HCEC 1CT (cell line): ENCODE data around the gene EOGT.
A peak's percentile ranks its signal among the peaks of the same experiment; 100 is the strongest.

ENCODE experiments used
- DNase-seq: peaks from one replicate; pipeline ENCODE4 v3.0.0-alpha.2; 2017

The EOGT gene

GRCh38 chr3:69008980-69009379 is 4.5 kb downstream of the EOGT start:
- DNase-seq: no peak

- no peak for DNase-seq
Observed at GRCh38 chr3:69005791-69006482, 7.5 kb downstream of the EOGT start.

- no peak for DNase-seq
Observed at GRCh38 chr3:69005071-69005790, 8.3 kb downstream of the EOGT start.

GRCh38 chr3:69004138-69004537 is 9.3 kb downstream of the EOGT start:
- DNase-seq: no peak

GRCh38 chr3:68999605-69000004 is 13.9 kb downstream of the EOGT start:
- DNase-seq: no peak

- DNase-seq: no peak
Observed at GRCh38 chr3:68999158-68999557, 14.3 kb downstream of the EOGT start.

- no peak for DNase-seq
Observed at GRCh38 chr3:68997887-68998286, 15.6 kb downstream of the EOGT start.

GRCh38 chr3:68996356-68996995 is 17.0 kb downstream of the EOGT start:
- DNase-seq: no peak

- DNase-seq: peak; percentile 79
Observed at GRCh38 chr3:68988740-68989139, 24.7 kb downstream of the EOGT start.

GRCh38 chr3:68987322-68987721 is 26.2 kb downstream of the EOGT start:
- DNase-seq: no peak

GRCh38 chr3:68986496-68987208 is 26.8 kb downstream of the EOGT start:
- DNase-seq: no peak

GRCh38 chr3:68985146-68985790 is 28.2 kb downstream of the EOGT start:
- no peak for DNase-seq

GRCh38 chr3:68984011-68984530 is 29.4 kb downstream of the EOGT start:
- no peak for DNase-seq

- DNase-seq: no peak
Observed at GRCh38 chr3:68977486-68978167, 35.9 kb downstream of the EOGT start.

GRCh38 chr3:68974711-68975110 is 38.8 kb downstream of the EOGT start:
- DNase-seq: no peak

GRCh38 chr3:68973639-68974038 is 39.8 kb downstream of the EOGT start:
- no peak for DNase-seq

GRCh38 chr3:68972358-68972979 is 41.0 kb downstream of the EOGT start:
- peak; percentile 54 for DNase-seq

GRCh38 chr3:68964694-68965093 is 48.8 kb downstream of the EOGT start:
- no peak for DNase-seq

- no peak for DNase-seq
Observed at GRCh38 chr3:68963891-68964290, 49.6 kb downstream of the EOGT start.

GRCh38 chr3:68963376-68963775 is 50.1 kb downstream of the EOGT start:
- no peak for DNase-seq

- no peak for DNase-seq
Observed at GRCh38 chr3:68958932-68959331, 54.6 kb downstream of the EOGT start.

GRCh38 chr3:68957895-68958294 is 55.6 kb downstream of the EOGT start:
- DNase-seq: no peak
